Lower leg skin (tissue), 3 donors: Measurements from ENCODE around the gene GIMD1.

Experiments
- POLR2A ChIP-seq, 2 donors: fragments of 450-650 bp; IDR thresholded peaks; one replicate each; pipeline ENCODE4 v1.6.1; 2016 to 2017; ENCODE audit warnings: antibody characterized with exemption in 2 of 2, mild to moderate bottlenecking in 1 of 2, moderate library complexity in 1 of 2
- TF ChIP-seq, protein P1 (sequence below), 3 donors: fragments of 450-650 bp; IDR thresholded peaks; one replicate each; pipeline ENCODE4 v1.5.1; 2016; ENCODE audit warnings: antibody characterized with exemption in 3 of 3, mild to moderate bottlenecking in 3 of 3, moderate library complexity in 2 of 3

DNA sequence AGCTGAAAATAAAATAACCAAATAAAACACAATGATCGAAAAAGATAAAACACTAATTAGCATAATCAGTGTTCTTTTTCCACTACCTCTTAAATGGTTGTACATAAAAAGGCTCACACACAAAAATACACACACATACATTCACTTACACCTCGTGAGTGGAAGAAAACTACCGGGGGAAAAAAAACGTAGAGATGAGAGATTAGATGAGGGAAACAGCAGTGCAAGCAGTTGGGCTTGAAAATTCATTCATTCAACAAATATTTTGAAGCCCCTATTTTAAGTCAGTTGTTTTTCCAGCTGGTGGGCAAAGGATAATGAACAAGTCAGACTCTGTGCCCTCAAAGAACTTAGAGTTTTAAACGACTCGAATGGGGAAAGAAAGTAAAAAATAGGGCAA is 53.6 kb downstream of the GIMD1 start:
- no peak for TF ChIP-seq POLR2A (IDR thresholded peaks at IDR 0.05)
- TF ChIP-seq, protein P1, sequence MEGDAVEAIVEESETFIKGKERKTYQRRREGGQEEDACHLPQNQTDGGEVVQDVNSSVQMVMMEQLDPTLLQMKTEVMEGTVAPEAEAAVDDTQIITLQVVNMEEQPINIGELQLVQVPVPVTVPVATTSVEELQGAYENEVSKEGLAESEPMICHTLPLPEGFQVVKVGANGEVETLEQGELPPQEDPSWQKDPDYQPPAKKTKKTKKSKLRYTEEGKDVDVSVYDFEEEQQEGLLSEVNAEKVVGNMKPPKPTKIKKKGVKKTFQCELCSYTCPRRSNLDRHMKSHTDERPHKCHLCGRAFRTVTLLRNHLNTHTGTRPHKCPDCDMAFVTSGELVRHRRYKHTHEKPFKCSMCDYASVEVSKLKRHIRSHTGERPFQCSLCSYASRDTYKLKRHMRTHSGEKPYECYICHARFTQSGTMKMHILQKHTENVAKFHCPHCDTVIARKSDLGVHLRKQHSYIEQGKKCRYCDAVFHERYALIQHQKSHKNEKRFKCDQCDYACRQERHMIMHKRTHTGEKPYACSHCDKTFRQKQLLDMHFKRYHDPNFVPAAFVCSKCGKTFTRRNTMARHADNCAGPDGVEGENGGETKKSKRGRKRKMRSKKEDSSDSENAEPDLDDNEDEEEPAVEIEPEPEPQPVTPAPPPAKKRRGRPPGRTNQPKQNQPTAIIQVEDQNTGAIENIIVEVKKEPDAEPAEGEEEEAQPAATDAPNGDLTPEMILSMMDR (IDR thresholded peaks at IDR 0.05), result no peak
